GM12875 (cell line): ENCODE measurements around the gene ITM2B.

Experiments used
- H3K4me3 ChIP-seq: one replicate; pipeline ENCODE4 v1.5.1; 2011; ENCODE audit warnings: low read depth, low read length, control low read depth
- CTCF ChIP-seq: IDR thresholded peaks from 2 replicates; pipeline ENCODE4 v1.5.1; 2011; ENCODE audit warnings: low read depth, mild to moderate bottlenecking, control low read depth, inconsistent platforms, low read length, moderate library complexity, borderline replicate concordance; ENCODE audit not compliant: insufficient read depth

The ITM2B gene

GRCh38 chr13:48216204-48216711, 16.7 kb upstream of the ITM2B start:
- H3K4me3 ChIP-seq: no peak overlapping the region
- TF ChIP-seq CTCF: no peak

- no peak overlapping the region for H3K4me3 ChIP-seq
- no peak for TF ChIP-seq CTCF
Measured at GRCh38 chr13:48220592-48220980, 12.4 kb upstream of the ITM2B start.

- no peak overlapping the region for H3K4me3 ChIP-seq
Measured at GRCh38 chr13:48220981-48221685, 11.9 kb upstream of the ITM2B start.

GRCh38 chr13:48221686-48222187, 11.3 kb upstream of the ITM2B start:
- H3K4me3 ChIP-seq: no peak overlapping the region
- TF ChIP-seq CTCF: no peak

More at GRCh38 chr13:48220981-48221685, 11.9 kb upstream of the ITM2B start:
- TF ChIP-seq CTCF: no peak

GRCh38 chr13:48222358-48223301, 10.4 kb upstream of the ITM2B start:
- no peak for TF ChIP-seq CTCF

GRCh38 chr13:48224701-48225100, 8.3 kb upstream of the ITM2B start:
- H3K4me3 ChIP-seq: no peak overlapping the region
- TF ChIP-seq CTCF: no peak

More at GRCh38 chr13:48222358-48223301, 10.4 kb upstream of the ITM2B start:
- no peak overlapping the region for H3K4me3 ChIP-seq
